ENCODE results near the gene SIPA1L3.

The SIPA1L3 gene

GRCh38 chr19:38009650-38010242 lies 102.7 kb downstream of the SIPA1L3 start:
- POLR2A ChIA-PET (ENCODE audit: low non-redundant PET): no interaction called here
- H3K27ac ChIP-seq: no peak overlapping the region
- CTCF ChIA-PET: no interaction called here
- no peak for DNase-seq (ENCODE audit: low spot score)
- TF ChIP-seq CTCF (conservative IDR thresholded peaks at IDR 0.05; ENCODE audit: low read depth): no peak

GRCh38 chr19:38011426-38011825 lies 104.4 kb downstream of the SIPA1L3 start:
- DNase-seq (ENCODE audit: low spot score): no peak
- H3K27ac ChIP-seq: peak overlapping the region; percentile 15; the same call in 1 of the 2 replicates
- no peak for TF ChIP-seq CTCF (conservative IDR thresholded peaks at IDR 0.05; ENCODE audit: low read depth)
- CTCF ChIA-PET: no interaction called here
- POLR2A ChIA-PET (ENCODE audit: low non-redundant PET): no interaction called here

- peak overlapping the region; percentile 33 for H3K27ac ChIP-seq
- CTCF ChIA-PET: interaction anchor here (0.6 kb wide), 2 partner anchors 86 to 110 kb away, joined by 3 to 4 read pairs; no protein-coding TSS in a partner anchor
- no peak for DNase-seq (ENCODE audit: low spot score)
- no peak for TF ChIP-seq CTCF (conservative IDR thresholded peaks at IDR 0.05; ENCODE audit: low read depth)
- POLR2A ChIA-PET (ENCODE audit: low non-redundant PET): no interaction called here
Measured at GRCh38 chr19:38012290-38012689, 105.3 kb downstream of the SIPA1L3 start.

GRCh38 chr19:38012944-38013343 lies 105.9 kb downstream of the SIPA1L3 start:
- H3K27ac ChIP-seq: peak overlapping the region; percentile 33
- POLR2A ChIA-PET (ENCODE audit: low non-redundant PET): no interaction called here
- CTCF ChIA-PET: interaction anchor here (0.6 to 0.7 kb wide), 2 partner anchors 91 to 111 kb away, joined by 3 to 8 read pairs; no protein-coding TSS in a partner anchor
- TF ChIP-seq CTCF (conservative IDR thresholded peaks at IDR 0.05; ENCODE audit: low read depth): no peak
- DNase-seq (ENCODE audit: low spot score): no peak

GRCh38 chr19:38013913-38014580 lies 107.0 kb downstream of the SIPA1L3 start:
- POLR2A ChIA-PET (ENCODE audit: low non-redundant PET): interaction anchor here (0.6 kb wide), 1 partner anchor 8 kb away, joined by 3 read pairs; no protein-coding TSS in a partner anchor
- DNase-seq (ENCODE audit: low spot score): no peak
- no peak overlapping the region; the same call in 1 of the 2 replicates for H3K27ac ChIP-seq
- CTCF ChIA-PET: no interaction called here
- no peak for TF ChIP-seq CTCF (conservative IDR thresholded peaks at IDR 0.05; ENCODE audit: low read depth)

GRCh38 chr19:38015216-38015615 lies 108.2 kb downstream of the SIPA1L3 start:
- POLR2A ChIA-PET (ENCODE audit: low non-redundant PET): interaction anchor here (0.6 kb wide), 1 partner anchor 83 kb away, joined by 6 read pairs; no protein-coding TSS in a partner anchor
- H3K27ac ChIP-seq: peak overlapping the region; percentile 32; the same call in 1 of the 2 replicates
- peak; percentile 59 for DNase-seq (ENCODE audit: low spot score)
- CTCF ChIA-PET: no interaction called here
- no peak for TF ChIP-seq CTCF (conservative IDR thresholded peaks at IDR 0.05; ENCODE audit: low read depth)

Measured in RWPE1 (cell line).